ENCODE measurements around the gene SOX4. TPM values are rescaled to one million over a fixed set of nuclear protein-coding genes. Genes with fewer than 3 reads are reported as not detected.

The SOX4 gene
- total RNA-seq, 1 donor from 2014 or later, result 147 TPM

GRCh38 chr6:21586740-21587178 lies 6.8 kb upstream of the SOX4 start:
- DNase-seq (ENCODE audit: low read depth), result no peak
- Histone ChIP-seq H3K4me3 (ENCODE audit: low read depth, low read length) (peak overlapping the region; percentile 66), H3K36me3 (ENCODE audit: control insufficient read depth, insufficient read depth, low read length) (no peaks in the 10 kb centered on the region), H3K27me3 (ENCODE audit: control insufficient read depth, insufficient read depth, low read length) (no peaks in the 10 kb centered on the region)
- no peak for TF ChIP-seq CTCF (IDR thresholded peaks at IDR 0.05; ENCODE audit: insufficient read depth, low read length, poor library complexity, severe bottlenecking)

GRCh38 chr6:21587179-21587960 lies 6.2 kb upstream of the SOX4 start:
- H3K4me3 ChIP-seq (ENCODE audit: low read depth, low read length), result peak overlapping the region; percentile 66
- TF ChIP-seq CTCF (IDR thresholded peaks at IDR 0.05; ENCODE audit: insufficient read depth, low read length, poor library complexity, severe bottlenecking), result peak; percentile 4

GRCh38 chr6:21587961-21588480 lies 5.5 kb upstream of the SOX4 start:
- no peak for TF ChIP-seq CTCF (IDR thresholded peaks at IDR 0.05; ENCODE audit: insufficient read depth, low read length, poor library complexity, severe bottlenecking)
- Histone ChIP-seq H3K4me3 (ENCODE audit: low read depth, low read length) (peak overlapping the region; percentile 66), H3K36me3 (ENCODE audit: control insufficient read depth, insufficient read depth, low read length) (no peaks in the 10 kb centered on the region), H3K27me3 (ENCODE audit: control insufficient read depth, insufficient read depth, low read length) (no peaks in the 10 kb centered on the region)
- DNase-seq (ENCODE audit: low read depth), result no peak

More at GRCh38 chr6:21587179-21587960, 6.2 kb upstream of the SOX4 start:
- Histone ChIP-seq H3K27me3 (ENCODE audit: control insufficient read depth, insufficient read depth, low read length) (no peaks in the 10 kb centered on the region), H3K36me3 (ENCODE audit: control insufficient read depth, insufficient read depth, low read length) (no peaks in the 10 kb centered on the region)
- no peak for DNase-seq (ENCODE audit: low read depth)

GRCh38 chr6:21588481-21589351 lies 4.8 kb upstream of the SOX4 start:
- peak overlapping the region; percentile 66 for H3K4me3 ChIP-seq (ENCODE audit: low read depth, low read length)
- H3K36me3 ChIP-seq (ENCODE audit: control insufficient read depth, insufficient read depth, low read length), result no peaks in the 10 kb centered on the region
- TF ChIP-seq CTCF (IDR thresholded peaks at IDR 0.05; ENCODE audit: insufficient read depth, low read length, poor library complexity, severe bottlenecking), result no peak
- no peak for DNase-seq (ENCODE audit: low read depth)
- no peaks in the 10 kb centered on the region for H3K27me3 ChIP-seq (ENCODE audit: control insufficient read depth, insufficient read depth, low read length)

- TF ChIP-seq CTCF (IDR thresholded peaks at IDR 0.05; ENCODE audit: insufficient read depth, low read length, poor library complexity, severe bottlenecking), result peak; percentile 96
- Histone ChIP-seq H3K4me3 (ENCODE audit: low read depth, low read length) (peak overlapping the region; percentile 66), H3K36me3 (ENCODE audit: control insufficient read depth, insufficient read depth, low read length) (no peaks in the 10 kb centered on the region), H3K27me3 (ENCODE audit: control insufficient read depth, insufficient read depth, low read length) (no peaks in the 10 kb centered on the region)
- no peak for DNase-seq (ENCODE audit: low read depth)
Observed at GRCh38 chr6:21589352-21590345, 3.9 kb upstream of the SOX4 start.
